Adrenal gland (tissue), 5 donors: ENCODE measurements around the gene NPAS3.

Experiments used
- CTCF ChIP-seq, 6 experiments: fragments of 450-650 bp in 4 of 6; fragments of 200-600 bp in 2 of 6; sonication (generic) in 1 of 6; IDR thresholded peaks; 1 replicate in 5 of 6; 2 replicates in 1 of 6; pipeline versions ENCODE4 v1.5.1 to v1.8.0; 2016 to 2021; ENCODE audit warnings: antibody characterized with exemption in 6 of 6, mild to moderate bottlenecking in 2 of 6, moderate library complexity in 1 of 6
- POLR2A ChIP-seq, 2 donors: fragments of 450-650 bp; IDR thresholded peaks; one replicate each; pipeline ENCODE4 v1.6.1; 2017; ENCODE audit warnings: antibody characterized with exemption in 2 of 2, mild to moderate bottlenecking in 2 of 2, moderate library complexity in 1 of 2
- donor health status: DM: no; HTN: no; CAD: no.

- TF ChIP-seq POLR2A (IDR thresholded peaks at IDR 0.05) (no peak), CTCF (IDR thresholded peaks at IDR 0.05) (no peak)
These were observed 838.2 kb downstream of the NPAS3 start for GRCh38 chr14:33776871-33777270.
